Measurements from ENCODE around the gene HSPA1A.

GRCh38 chr6:31771992-31772358 lies 43.4 kb upstream of the HSPA1A start:
- TF ChIP-seq CTCF (IDR thresholded peaks at IDR 0.05), result no peak
- TF ChIP-seq POLR2A (IDR thresholded peaks at IDR 0.05), result no peak
